Stimulated activated CD4-positive, alpha-beta T cell treated with anti-CD3 and anti-CD28 coated beads, Interleukin-1b, Interleukin-23, amount 100 ng/mL, for 24 hours (primary cell): ENCODE data around the gene HBD.

Experiments
- DNase-seq, 4 experiments: peaks; one replicate each; pipeline ENCODE4 v3.0.0-alpha.2; 2020; ENCODE audit warnings: low read depth in 4 of 4, low spot score in 1 of 4

HBD gene

DNA sequence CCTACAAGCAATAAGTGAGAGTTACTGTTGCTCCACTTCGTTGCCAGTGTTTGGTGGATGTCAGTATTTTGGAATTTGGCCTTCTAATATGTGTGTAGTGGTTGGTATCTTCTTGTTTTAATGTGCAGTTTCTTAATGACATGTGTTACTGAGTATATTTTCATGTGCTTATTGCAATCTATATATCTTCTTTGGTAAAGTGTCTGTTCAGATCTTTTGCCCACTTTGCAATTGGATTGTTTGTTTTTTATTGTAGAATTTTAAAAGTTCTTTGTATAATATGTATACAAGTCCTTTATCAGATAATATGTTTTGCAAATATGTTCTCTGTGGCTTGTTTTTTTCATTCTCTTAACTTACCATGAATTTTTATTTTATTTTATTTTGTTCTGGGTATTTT is 41.5 kb downstream of the HBD start:
- no peak for DNase-seq

DNA sequence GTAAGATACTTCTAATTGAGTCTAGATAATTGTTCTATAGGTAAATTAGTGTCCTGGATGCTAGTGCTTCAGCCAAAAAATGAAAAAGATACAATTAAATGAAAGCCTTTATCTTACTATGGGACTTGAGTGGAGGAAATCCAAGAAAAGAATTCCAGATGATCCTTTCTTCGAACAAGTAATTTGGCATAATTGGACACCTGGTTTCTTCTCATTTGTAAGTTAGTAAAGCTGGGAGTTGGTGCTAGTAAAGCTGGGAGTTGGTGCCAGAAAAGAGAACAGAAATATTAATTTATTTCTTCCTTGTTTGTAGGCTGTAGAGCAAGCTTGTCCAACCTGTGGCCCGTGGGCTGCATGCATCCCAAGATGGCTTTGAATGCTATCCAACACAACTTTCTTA is 46.1 kb downstream of the HBD start:
- no peak for DNase-seq
